Endodermal cell (in vitro differentiated cells): ENCODE data around the gene MED13L. TPM values are rescaled to one million over a fixed set of nuclear protein-coding genes. Genes with fewer than 3 reads are reported as not detected.

Experiments used
- DNase-seq: peaks from one replicate; pipeline ENCODE4 v3.0.0-alpha.2; 2017
- H3K27ac ChIP-seq: 2 replicates; pipeline ENCODE4 v1.5.1; 2013; ENCODE audit warnings: mild to moderate bottlenecking, low read depth, low read length, moderate library complexity
- H3K27me3 ChIP-seq: 2 replicates; pipeline ENCODE4 v1.6.1; 2013; ENCODE audit warnings: mild to moderate bottlenecking, low read length, moderate library complexity; ENCODE audit not compliant: insufficient read depth, control insufficient read depth, poor library complexity, severe bottlenecking
- H3K36me3 ChIP-seq: 2 replicates; pipeline ENCODE4 v1.7.0; 2013; ENCODE audit warnings: mild to moderate bottlenecking, low read length, moderate library complexity; ENCODE audit not compliant: control insufficient read depth, insufficient read depth
- H3K4me1 ChIP-seq: one replicate; pipeline ENCODE4 v1.7.0; 2013; ENCODE audit warnings: low read length; ENCODE audit not compliant: control insufficient read depth, insufficient read depth
- H3K4me3 ChIP-seq: 2 replicates; pipeline ENCODE4 v1.5.1; 2013; ENCODE audit warnings: mild to moderate bottlenecking, low read length, moderate library complexity
- H3K9ac ChIP-seq: 2 replicates; pipeline ENCODE4 v1.6.1; 2013; ENCODE audit warnings: mild to moderate bottlenecking, low read length, moderate library complexity; ENCODE audit not compliant: poor library complexity, severe bottlenecking; ENCODE audit errors: extremely low read depth
- H3K9me3 ChIP-seq: 2 replicates; pipeline ENCODE4 v1.6.1; 2013; ENCODE audit warnings: mild to moderate bottlenecking, low read length, moderate library complexity; ENCODE audit not compliant: control insufficient read depth
- H3K27ac Mint-ChIP-seq: 2 replicates; pipeline ENCODE4 v1.8.0; 2020; ENCODE audit warnings: mixed read lengths
- H3K27me3 Mint-ChIP-seq: 2 replicates; pipeline ENCODE4 v1.8.0; 2021; ENCODE audit warnings: mild to moderate bottlenecking, mixed read lengths; ENCODE audit not compliant: insufficient read depth
- H3K36me3 Mint-ChIP-seq: 2 replicates; pipeline ENCODE4 v1.8.0; 2020; ENCODE audit warnings: low read depth, mixed read lengths
- H3K4me1 Mint-ChIP-seq: 2 replicates; pipeline ENCODE4 v1.8.0; 2020; ENCODE audit warnings: mixed read lengths
- H3K4me3 Mint-ChIP-seq: 2 replicates; pipeline ENCODE4 v1.8.0; 2020; ENCODE audit warnings: mild to moderate bottlenecking, moderate library complexity, mixed read lengths
- H3K9me3 Mint-ChIP-seq: 2 replicates; pipeline ENCODE4 v1.8.0; 2020; ENCODE audit warnings: mild to moderate bottlenecking, mixed read lengths
- CTCF ChIP-seq: fragments of 200-600 bp; sonication (generic); conservative IDR thresholded peaks from 2 replicates; pipeline ENCODE4 v1.5.0; 2021; ENCODE audit warnings: antibody characterized with exemption, mild to moderate bottlenecking
- WGBS, 2 experiments: methylation state at CpG; one replicate each; pipeline versions ENCODE4 v1.1.5 to v1.1.7; 2013; ENCODE audit warnings: missing lambda C conversion rate in 2 of 2, mixed read lengths in 1 of 2; ENCODE audit not compliant: insufficient coverage in 1 of 2, insufficient read length in 1 of 2; 5-methylcytosine and 5-hydroxymethylcytosine counted together
- total RNA-seq, 2 donors: library from RNA; stranded (reverse); fragmentation: NEBNext Ultra II Directional in 1 of 2; extraction: Animal tissue kit (Norgen Biotek cat#: 25700) in 1 of 2; gene quantifications; 2 replicates in 1 of 2; 3 replicates in 1 of 2; pipeline ENCODE4 v1.2.1, GENCODE V29; 2021

The MED13L gene
- total RNA-seq, 2 donors from 2014 or later, result 101 to 111 TPM

GRCh38 chr12:116136340-116136739 lies 141.2 kb downstream of the MED13L start:
- DNase-seq, result no peak
- Histone ChIP-seq H3K4me1 (peaks cover 3% of the 10 kb centered on the region), H3K27me3 (no peaks in the 10 kb centered on the region), H3K36me3 (no peaks in the 10 kb centered on the region), H3K4me3 (no peak overlapping the region), H3K27ac (no peak overlapping the region), H3K9ac (no peak overlapping the region), H3K9me3 (no peaks in the 10 kb centered on the region)
- TF ChIP-seq CTCF, result no peak
- H3K27me3 Mint-ChIP-seq, result no peaks in the 10 kb centered on the region
- no peak overlapping the region for H3K27ac Mint-ChIP-seq
- H3K4me3 Mint-ChIP-seq, result no peak overlapping the region
- H3K36me3 Mint-ChIP-seq, result no peaks in the 10 kb centered on the region
- 100% methylated on average over 2 of the region's 3 CpGs for WGBS, 2 experiments
- H3K4me1 Mint-ChIP-seq, result peaks cover 36% of the 10 kb centered on the region
- no peaks in the 10 kb centered on the region for H3K9me3 Mint-ChIP-seq

- 80 to 97% methylated on average over 1 to 3 of the region's 3 CpGs for WGBS, 2 experiments
- no peak for TF ChIP-seq CTCF
- H3K9me3 Mint-ChIP-seq, result no peaks in the 10 kb centered on the region
- H3K27me3 Mint-ChIP-seq, result no peaks in the 10 kb centered on the region
- H3K4me1 Mint-ChIP-seq, result peaks cover 32% of the 10 kb centered on the region
- peaks cover 3% of the 10 kb centered on the region for H3K4me1 ChIP-seq
- H3K27ac Mint-ChIP-seq, result no peak overlapping the region
- no peak overlapping the region for H3K27ac ChIP-seq
- H3K36me3 ChIP-seq, result no peaks in the 10 kb centered on the region
- H3K4me3 Mint-ChIP-seq, result no peak overlapping the region
- no peaks in the 10 kb centered on the region for H3K27me3 ChIP-seq
- no peaks in the 10 kb centered on the region for H3K36me3 Mint-ChIP-seq
- H3K9me3 ChIP-seq, result no peaks in the 10 kb centered on the region
- H3K9ac ChIP-seq, result no peak overlapping the region
- no peak overlapping the region for H3K4me3 ChIP-seq
- no peak for DNase-seq
Observed at GRCh38 chr12:116135209-116135930, 142.1 kb downstream of the MED13L start.

GRCh38 chr12:116133636-116134214 lies 143.8 kb downstream of the MED13L start:
- Histone ChIP-seq H3K9me3 (no peaks in the 10 kb centered on the region), H3K27me3 (no peaks in the 10 kb centered on the region), H3K4me3 (no peak overlapping the region), H3K27ac (no peak overlapping the region), H3K9ac (no peak overlapping the region), H3K4me1 (peaks cover 1% of the 10 kb centered on the region), H3K36me3 (no peaks in the 10 kb centered on the region)
- H3K27ac Mint-ChIP-seq, result peak overlapping the region; percentile 6
- no peak for DNase-seq
- H3K4me3 Mint-ChIP-seq, result no peak overlapping the region
- no peak for TF ChIP-seq CTCF
- H3K4me1 Mint-ChIP-seq, result peaks cover 23% of the 10 kb centered on the region
- H3K9me3 Mint-ChIP-seq, result no peaks in the 10 kb centered on the region
- 70 to 88% methylated on average over 2 to 4 of the region's 4 CpGs for WGBS, 2 experiments
- no peaks in the 10 kb centered on the region for H3K27me3 Mint-ChIP-seq
- no peaks in the 10 kb centered on the region for H3K36me3 Mint-ChIP-seq
